D721Med (cell line): ENCODE data around the gene DTWD1.
"Not testable (repeated sequence)": the region's sequence is repeated elsewhere in the genome, so short reads cannot be mapped to it uniquely, and the experiment has no call there.

ENCODE experiments used
- DNase-seq: peaks from one replicate; pipeline ENCODE4 v3.0.0; 2011; ENCODE audit warnings: low spot score; ENCODE audit not compliant: insufficient read length
- FAIRE-seq: peaks from 2 replicates; lab custom pipeline; 2011; peaks lifted over from hg19 to GRCh38; lab: Jason Lieb, UNC
- CTCF ChIP-seq: IDR thresholded peaks from 2 replicates; pipeline ENCODE4 v1.5.1; 2012; ENCODE audit warnings: mild to moderate bottlenecking, control low read depth; ENCODE audit not compliant: insufficient read depth; ENCODE audit errors: missing control alignments

DTWD1 gene

GRCh38 chr15:49620658-49621368 is at the start of gene DTWD1, which contains the start of gene FAM227B:
DTWD1 (plus strand) TSS chr15:49621048; CDS start chr15:49625168, 4,120 bp downstream.
FAM227B (minus strand) TSS chr15:49620818; CDS start chr15:49615171, 5,647 bp downstream.
- no peak for FAIRE-seq
- TF ChIP-seq CTCF = no peak
- peak; percentile 52 for DNase-seq

- DNase-seq (no peak), FAIRE-seq (no peak)
- no peak for TF ChIP-seq CTCF
Observed at GRCh38 chr15:49573421-49573820, 47.4 kb upstream of the DTWD1 start.

GRCh38 chr15:49589030-49589429 is 31.8 kb upstream of the DTWD1 start:
- no peak for FAIRE-seq
- no peak for DNase-seq

GRCh38 chr15:49592829-49593316 is 28.0 kb upstream of the DTWD1 start:
- DNase-seq, FAIRE-seq: not testable (repeated sequence)

More at GRCh38 chr15:49589030-49589429, 31.8 kb upstream of the DTWD1 start:
- TF ChIP-seq CTCF = no peak

- DNase-seq (no peak), FAIRE-seq (no peak)
- no peak for TF ChIP-seq CTCF
Observed at GRCh38 chr15:49604625-49605409, 16.0 kb upstream of the DTWD1 start.

GRCh38 chr15:49605588-49605987 is 15.3 kb upstream of the DTWD1 start:
- FAIRE-seq (no peak), DNase-seq (no peak)
- no peak for TF ChIP-seq CTCF

- DNase-seq (no peak), FAIRE-seq (no peak)
- TF ChIP-seq CTCF = no peak
Observed at GRCh38 chr15:49606594-49606993, 14.3 kb upstream of the DTWD1 start.
